Esophagus (tissue), 2 donors: ENCODE results near the gene SLC9A3. TPM values are rescaled to one million over a fixed set of nuclear protein-coding genes. Genes with fewer than 3 reads are reported as not detected.

Experiments used
- H3K27ac ChIP-seq, 2 donors: one replicate each; pipeline ENCODE4 v1.5.1; 2013; ENCODE audit warnings: low read depth in 2 of 2, mild to moderate bottlenecking in 2 of 2, inconsistent platforms in 1 of 2, low read length in 1 of 2, moderate library complexity in 1 of 2
- H3K27me3 ChIP-seq, 2 donors: one replicate each; pipeline ENCODE4 v1.6.1; 2013; ENCODE audit warnings: low read length in 2 of 2, control low read depth in 1 of 2, mild to moderate bottlenecking in 1 of 2; ENCODE audit not compliant: insufficient read depth in 2 of 2, control insufficient read depth in 1 of 2
- H3K36me3 ChIP-seq, 2 donors: one replicate each; pipeline ENCODE4 v1.6.1; 2013; ENCODE audit warnings: low read length in 1 of 2; ENCODE audit not compliant: control insufficient read depth in 2 of 2, insufficient read depth in 2 of 2
- H3K4me1 ChIP-seq, 2 donors: one replicate each; pipeline ENCODE4 v1.6.1; 2013; ENCODE audit warnings: low read length in 1 of 2; ENCODE audit not compliant: control insufficient read depth in 2 of 2, insufficient read depth in 2 of 2
- H3K4me3 ChIP-seq, 2 donors: one replicate each; pipeline ENCODE4 v1.5.1; 2013; ENCODE audit warnings: low read length in 2 of 2, mild to moderate bottlenecking in 2 of 2, low read depth in 1 of 2, moderate library complexity in 1 of 2
- H3K9me3 ChIP-seq, 2 donors: one replicate each; pipeline ENCODE4 v1.6.1; 2013; ENCODE audit warnings: mild to moderate bottlenecking in 2 of 2, low read depth in 1 of 2, low read length in 1 of 2, moderate library complexity in 1 of 2; ENCODE audit not compliant: control insufficient read depth in 2 of 2, insufficient read depth in 1 of 2
- WGBS, 2 donors: extraction: QIAGEN DNeasy Blood & Tissue Kit; methylation state at CpG; one replicate each; pipeline ENCODE4 v1.1.7; 2013; 5-methylcytosine and 5-hydroxymethylcytosine counted together
- polyA plus RNA-seq, 2 donors: library from polyadenylated mRNA; stranded (reverse); fragments of 200-250 nt; gene quantifications; one replicate each; pipeline ENCODE4 v1.2.3, GENCODE V29; 2013
- donor health status: healthy with polysubstance abuse.
- donor health status: Bipolar disorder and iron deficiency.

The SLC9A3 gene
- polyA plus RNA-seq, 2 donors, result 1.9 to 4.4 TPM

GRCh38 chr5:485946-486491 lies 38.2 kb downstream of the SLC9A3 start:
- Histone ChIP-seq H3K4me1 (peaks cover 0 to 2% of the 10 kb centered on the region in 2 donors), H3K36me3 (no peaks in the 10 kb centered on the region), H3K27me3 (no peaks in the 10 kb centered on the region), H3K4me3 (no peak overlapping the region), H3K27ac (no peak overlapping the region), H3K9me3 (no peaks in the 10 kb centered on the region)
- WGBS, 2 donors, result 46 to 53% methylated on average over 23 of the region's 23 CpGs

- H3K9me3 ChIP-seq, result no peaks in the 10 kb centered on the region
- 63 to 71% methylated on average over 29 of the region's 29 CpGs for WGBS, 2 donors
- H3K36me3 ChIP-seq, result no peaks in the 10 kb centered on the region
Measured at GRCh38 chr5:485113-485945, 38.9 kb downstream of the SLC9A3 start.

GRCh38 chr5:484556-484955 lies 39.7 kb downstream of the SLC9A3 start:
- H3K4me1 ChIP-seq, result peaks cover 0 to 2% of the 10 kb centered on the region in 2 donors
- H3K27ac ChIP-seq, result no peak overlapping the region
- H3K9me3 ChIP-seq, result no peaks in the 10 kb centered on the region
- H3K36me3 ChIP-seq, result no peaks in the 10 kb centered on the region
- H3K27me3 ChIP-seq, result peaks cover 0 to 5% of the 10 kb centered on the region in 2 donors
- WGBS, 2 donors, result 91 to 92% methylated on average over 24 of the region's 24 CpGs
- H3K4me3 ChIP-seq, result no peak overlapping the region

More at GRCh38 chr5:485113-485945, 38.9 kb downstream of the SLC9A3 start:
- H3K4me3 ChIP-seq, result no peak overlapping the region
- peaks cover 0 to 1% of the 10 kb centered on the region in 2 donors for H3K27me3 ChIP-seq
- H3K4me1 ChIP-seq, result peaks cover 0 to 2% of the 10 kb centered on the region in 2 donors
- H3K27ac ChIP-seq, result no peak overlapping the region

- H3K27me3 ChIP-seq, result peaks cover 0 to 5% of the 10 kb centered on the region in 2 donors
- no peaks in the 10 kb centered on the region for H3K9me3 ChIP-seq
- WGBS, 2 donors, result 78% methylated on average over 33 to 34 of the region's 34 CpGs
- H3K4me1 ChIP-seq, result peaks cover 0 to 2% of the 10 kb centered on the region in 2 donors
- H3K36me3 ChIP-seq, result no peaks in the 10 kb centered on the region
- no peak overlapping the region for H3K4me3 ChIP-seq
- no peak overlapping the region for H3K27ac ChIP-seq
Measured at GRCh38 chr5:483434-484140, 40.7 kb downstream of the SLC9A3 start.

GRCh38 chr5:483011-483410 lies 41.2 kb downstream of the SLC9A3 start:
- Histone ChIP-seq H3K36me3 (no peaks in the 10 kb centered on the region), H3K4me1 (peaks cover 0 to 2% of the 10 kb centered on the region in 2 donors), H3K9me3 (no peaks in the 10 kb centered on the region), H3K27ac (no peak overlapping the region), H3K4me3 (no peak overlapping the region), H3K27me3 (peaks cover 0 to 5% of the 10 kb centered on the region in 2 donors)
- WGBS, 2 donors, result 94% methylated on average over 26 of the region's 26 CpGs

GRCh38 chr5:482506-482905 lies 41.7 kb downstream of the SLC9A3 start:
- WGBS, 2 donors, result 91 to 94% methylated on average over 27 of the region's 27 CpGs
- H3K9me3 ChIP-seq, result no peaks in the 10 kb centered on the region
- no peak overlapping the region for H3K4me3 ChIP-seq
- H3K36me3 ChIP-seq, result no peaks in the 10 kb centered on the region
- H3K4me1 ChIP-seq, result peaks cover 0 to 2% of the 10 kb centered on the region in 2 donors
- peaks cover 0 to 5% of the 10 kb centered on the region in 2 donors for H3K27me3 ChIP-seq
- H3K27ac ChIP-seq, result no peak overlapping the region

GRCh38 chr5:482021-482420 lies 42.2 kb downstream of the SLC9A3 start:
- H3K36me3 ChIP-seq, result no peaks in the 10 kb centered on the region
- H3K4me1 ChIP-seq, result peaks cover 0 to 2% of the 10 kb centered on the region in 2 donors
- no peak overlapping the region for H3K27ac ChIP-seq
- peaks cover 0 to 5% of the 10 kb centered on the region in 2 donors for H3K27me3 ChIP-seq
- WGBS, 2 donors, result 64 to 78% methylated on average over 21 to 24 of the region's 24 CpGs
- no peak overlapping the region for H3K4me3 ChIP-seq
- no peaks in the 10 kb centered on the region for H3K9me3 ChIP-seq

- Histone ChIP-seq H3K27ac (no peak overlapping the region), H3K9me3 (no peaks in the 10 kb centered on the region), H3K4me1 (peaks cover 0 to 5% of the 10 kb centered on the region in 2 donors), H3K27me3 (peaks cover 0 to 5% of the 10 kb centered on the region in 2 donors), H3K36me3 (no peaks in the 10 kb centered on the region), H3K4me3 (no peak overlapping the region)
- 83 to 84% methylated on average over 22 to 23 of the region's 23 CpGs for whole genome bisulfite sequencing, 2 donors
Measured at GRCh38 chr5:481347-481746, 42.9 kb downstream of the SLC9A3 start.

GRCh38 chr5:479566-480319 lies 44.5 kb downstream of the SLC9A3 start:
- H3K4me1 ChIP-seq, result peaks cover 6 to 15% of the 10 kb centered on the region in 2 donors
- H3K4me3 ChIP-seq, result no peak overlapping the region
- H3K9me3 ChIP-seq, result no peaks in the 10 kb centered on the region
- 78% methylated on average over 34 of the region's 34 CpGs for WGBS, 2 donors
- peaks cover 0 to 5% of the 10 kb centered on the region in 2 donors for H3K27me3 ChIP-seq
- H3K36me3 ChIP-seq, result no peaks in the 10 kb centered on the region
- no peak overlapping the region for H3K27ac ChIP-seq
